Neuronal stem cell (in vitro differentiated cells): ENCODE measurements around the gene LGR6.
A peak's percentile ranks its signal among the peaks of the same experiment; 100 is the strongest.

Source experiments
- DNase-seq: peaks from one replicate; pipeline ENCODE4 v3.0.0-alpha.2; 2013; ENCODE audit warnings: low spot score
- H2AFZ ChIP-seq: one replicate; pipeline ENCODE4 v1.6.1; 2013; ENCODE audit warnings: mild to moderate bottlenecking, low read length, inconsistent platforms
- H2AK5ac ChIP-seq: 2 replicates; pipeline ENCODE4 v1.6.1; 2013; ENCODE audit warnings: low read depth, mild to moderate bottlenecking, inconsistent platforms, low read length, moderate library complexity, mixed read lengths
- H2BK120ac ChIP-seq: 2 replicates; pipeline ENCODE4 v1.6.1; 2013; ENCODE audit warnings: low read depth, mild to moderate bottlenecking, inconsistent platforms, low read length, moderate library complexity, mixed read lengths
- H2BK12ac ChIP-seq: one replicate; pipeline ENCODE4 v1.6.1; 2013; ENCODE audit warnings: low read length, inconsistent platforms
- H2BK15ac ChIP-seq: 2 replicates; pipeline ENCODE4 v1.6.1; 2013; ENCODE audit warnings: mild to moderate bottlenecking, low read length, inconsistent platforms, mixed read lengths
- H2BK5ac ChIP-seq: one replicate; pipeline ENCODE4 v1.6.1; 2013; ENCODE audit warnings: inconsistent platforms, mild to moderate bottlenecking, low read length, moderate library complexity
- H3K14ac ChIP-seq: one replicate; pipeline ENCODE4 v1.6.1; 2013; ENCODE audit warnings: low read length, inconsistent platforms
- H3K18ac ChIP-seq: 2 replicates; pipeline ENCODE4 v1.6.1; 2013; ENCODE audit warnings: low read length, inconsistent platforms
- H3K23ac ChIP-seq: 2 replicates; pipeline ENCODE4 v1.6.1; 2013; ENCODE audit warnings: low read depth, mild to moderate bottlenecking, mixed read lengths, low read length, inconsistent platforms; ENCODE audit not compliant: poor library complexity
- H3K27ac ChIP-seq: replicated peaks from 3 replicates; pipeline ENCODE4 v1.5.1; 2013; ENCODE audit warnings: low read length, inconsistent platforms
- H3K27me3 ChIP-seq, 3 experiments: 2 replicates each; pipeline ENCODE4 v1.6.1; 2013; ENCODE audit warnings: low read length in 3 of 3, mild to moderate bottlenecking in 2 of 3, inconsistent platforms in 1 of 3, low read depth in 1 of 3, mixed read lengths in 1 of 3, moderate library complexity in 1 of 3; ENCODE audit not compliant: control insufficient read depth in 3 of 3, insufficient read depth in 3 of 3
- H3K36me3 ChIP-seq, 2 donors: replicated peaks in 1 of 2; 2 replicates each; pipeline ENCODE4 v1.6.1; 2013; ENCODE audit warnings: low read length in 2 of 2; ENCODE audit not compliant: control insufficient read depth in 2 of 2, insufficient read depth in 2 of 2
- H3K4ac ChIP-seq: 2 replicates; pipeline ENCODE4 v1.6.1; 2013; ENCODE audit warnings: inconsistent platforms, mild to moderate bottlenecking, low read length, moderate library complexity
- H3K4me1 ChIP-seq, 2 donors: 1 replicate in 1 of 2; 2 replicates in 1 of 2; pipeline ENCODE4 v1.6.1; 2013; ENCODE audit warnings: low read length in 2 of 2, low read depth in 1 of 2; ENCODE audit not compliant: control insufficient read depth in 2 of 2, insufficient read depth in 1 of 2
- H3K4me2 ChIP-seq: one replicate; pipeline ENCODE4 v1.6.1; 2013; ENCODE audit warnings: mild to moderate bottlenecking, low read length, inconsistent platforms; ENCODE audit not compliant: insufficient read depth, poor library complexity, severe bottlenecking
- H3K4me3 ChIP-seq, 2 donors: 2 replicates each; pipeline ENCODE4 v1.5.1; 2013; ENCODE audit warnings: low read length in 2 of 2, mild to moderate bottlenecking in 2 of 2, inconsistent platforms in 1 of 2, moderate library complexity in 1 of 2
- H3K79me1 ChIP-seq: one replicate; pipeline ENCODE4 v1.6.1; 2013; ENCODE audit warnings: low read depth, mild to moderate bottlenecking, inconsistent platforms, low read length, moderate library complexity
- H3K9ac ChIP-seq: one replicate; pipeline ENCODE4 v1.6.1; 2013; ENCODE audit warnings: mild to moderate bottlenecking, low read depth, low read length, inconsistent platforms; ENCODE audit not compliant: poor library complexity
- H3K9me3 ChIP-seq, 2 donors: replicated peaks in 1 of 2; 2 replicates each; pipeline versions ENCODE3 to v1.6.1; 2013; ENCODE audit warnings: low read length in 2 of 2, mild to moderate bottlenecking in 2 of 2, inconsistent platforms in 1 of 2, low read depth in 1 of 2, mixed read lengths in 1 of 2, moderate library complexity in 1 of 2; ENCODE audit not compliant: control insufficient read depth in 2 of 2, insufficient read depth in 1 of 2
- H4K8ac ChIP-seq: one replicate; pipeline ENCODE4 v1.6.1; 2013; ENCODE audit warnings: low read depth, mild to moderate bottlenecking, inconsistent platforms, low read length, moderate library complexity
- H4K91ac ChIP-seq: one replicate; pipeline ENCODE4 v1.6.1; 2013; ENCODE audit warnings: low read length, low read depth, mild to moderate bottlenecking, inconsistent platforms; ENCODE audit not compliant: poor library complexity
- WGBS, 2 donors: extraction: QIAGEN DNeasy Blood & Tissue Kit; methylation state at CpG; one replicate each; pipeline ENCODE4 v1.1.7; 2013; ENCODE audit warnings: missing lambda C conversion rate in 2 of 2, mixed read lengths in 1 of 2; ENCODE audit not compliant: insufficient read length in 2 of 2, insufficient replicate concordance in 1 of 2; ENCODE audit errors: extremely low coverage in 2 of 2; 5-methylcytosine and 5-hydroxymethylcytosine counted together

LGR6 gene

GRCh38 chr1:202171292-202172014 lies 22.1 kb upstream of the LGR6 start:
- Histone ChIP-seq H2AK5ac (peak overlapping the region; percentile 81), H2BK5ac (no peak overlapping the region), H3K4ac (no peak overlapping the region), H3K14ac (peak overlapping the region; percentile 21), H3K36me3 (no peaks in the 10 kb centered on the region), H3K27ac (no peak overlapping the region), H3K79me1 (no peaks in the 10 kb centered on the region), H2BK12ac (no peak overlapping the region), H2BK15ac (no peak overlapping the region), H3K9me3 (no peaks in the 10 kb centered on the region), H3K4me2 (no peak overlapping the region), H3K4me1 (peaks cover 0 to 6% of the 10 kb centered on the region in 2 donors), H3K23ac (no peak overlapping the region), H4K91ac (no peak overlapping the region), H3K4me3 (peak overlapping the region in 1 of 2 donors; percentile 63), H2AFZ (no peak overlapping the region), H3K27me3 (peaks cover 0 to 21% (median 0%) of the 10 kb centered on the region in 3 experiments), H2BK120ac (no peak overlapping the region), H4K8ac (no peak overlapping the region), H3K18ac (peak overlapping the region; percentile 48), H3K9ac (no peak overlapping the region)
- no peak for DNase-seq
- WGBS, 2 donors: no CpG with 5 or more reads among the region's 11 CpGs

- Histone ChIP-seq H3K27me3 (peaks cover 0 to 16% (median 0%) of the 10 kb centered on the region in 3 experiments), H2BK15ac (no peak overlapping the region), H3K79me1 (no peaks in the 10 kb centered on the region), H3K27ac (no peak overlapping the region), H3K4ac (no peak overlapping the region), H4K91ac (no peak overlapping the region), H2BK5ac (no peak overlapping the region), H3K18ac (peak overlapping the region; percentile 48), H3K4me1 (peaks cover 0 to 4% of the 10 kb centered on the region in 2 donors), H3K9ac (no peak overlapping the region), H2AFZ (no peak overlapping the region), H3K4me2 (no peak overlapping the region), H3K4me3 (peak overlapping the region in 1 of 2 donors; percentile 63), H3K36me3 (no peaks in the 10 kb centered on the region), H3K23ac (no peak overlapping the region), H2BK12ac (no peak overlapping the region), H2AK5ac (peak overlapping the region; percentile 81), H4K8ac (no peak overlapping the region), H3K9me3 (no peaks in the 10 kb centered on the region), H3K14ac (peak overlapping the region; percentile 21), H2BK120ac (no peak overlapping the region)
- no peak for DNase-seq
- WGBS, 2 donors: no CpG with 5 or more reads among the region's 5 CpGs
Observed at GRCh38 chr1:202172015-202172355, 21.6 kb upstream of the LGR6 start.

GRCh38 chr1:202173993-202174392 lies 19.6 kb upstream of the LGR6 start:
- no peak for DNase-seq
- no peak overlapping the region for H4K8ac ChIP-seq
- H3K27me3 ChIP-seq: peaks cover 0 to 25% (median 0%) of the 10 kb centered on the region in 3 experiments
- H3K9ac ChIP-seq: no peak overlapping the region
- H2AK5ac ChIP-seq: no peak overlapping the region
- H3K14ac ChIP-seq: no peak overlapping the region
- no peak overlapping the region for H2BK5ac ChIP-seq
- H3K4me2 ChIP-seq: no peak overlapping the region
- H4K91ac ChIP-seq: no peak overlapping the region
- no peak overlapping the region for H3K4ac ChIP-seq
- H3K79me1 ChIP-seq: no peaks in the 10 kb centered on the region
- no peak overlapping the region for H3K4me3 ChIP-seq
- H3K27ac ChIP-seq: no peak overlapping the region
- H2BK12ac ChIP-seq: no peak overlapping the region
- no peak overlapping the region for H3K18ac ChIP-seq
- no peaks in the 10 kb centered on the region for H3K9me3 ChIP-seq
- no peak overlapping the region for H2AFZ ChIP-seq
- H2BK15ac ChIP-seq: no peak overlapping the region
- no peaks in the 10 kb centered on the region for H3K4me1 ChIP-seq
- no peak overlapping the region for H3K23ac ChIP-seq
- H3K36me3 ChIP-seq: no peaks in the 10 kb centered on the region
- WGBS, 2 donors: no CpG with 5 or more reads among the region's 7 CpGs
- H2BK120ac ChIP-seq: no peak overlapping the region

- H2BK15ac ChIP-seq: peak overlapping the region; percentile 32
- no peak overlapping the region for H3K4me3 ChIP-seq
- no peak overlapping the region for H2AFZ ChIP-seq
- no peak for DNase-seq
- no peak overlapping the region for H3K14ac ChIP-seq
- no peak overlapping the region for H3K4me2 ChIP-seq
- WGBS, 2 donors: no CpG with 5 or more reads among the region's 29 CpGs
- no peak overlapping the region for H3K23ac ChIP-seq
- peak overlapping the region; percentile 76 for H3K18ac ChIP-seq
- peak overlapping the region; percentile 65 for H2AK5ac ChIP-seq
- no peaks in the 10 kb centered on the region for H3K79me1 ChIP-seq
- no peak overlapping the region for H2BK5ac ChIP-seq
- no peaks in the 10 kb centered on the region for H3K9me3 ChIP-seq
- no peaks in the 10 kb centered on the region for H3K4me1 ChIP-seq
- H4K91ac ChIP-seq: no peak overlapping the region
- peak overlapping the region; percentile 86 for H4K8ac ChIP-seq
- H3K36me3 ChIP-seq: no peaks in the 10 kb centered on the region
- peak overlapping the region; percentile 37 for H3K4ac ChIP-seq
- H3K9ac ChIP-seq: peak overlapping the region; percentile 63
- no peak overlapping the region for H3K27ac ChIP-seq
- peak overlapping the region; percentile 73 for H2BK12ac ChIP-seq
- no peak overlapping the region for H2BK120ac ChIP-seq
- H3K27me3 ChIP-seq: peaks cover 0 to 48% (median 0%) of the 10 kb centered on the region in 3 experiments
Observed at GRCh38 chr1:202176949-202177927, 16.4 kb upstream of the LGR6 start.
